ENCODE measurements around the gene TMEM175. TPM values are rescaled to one million over a fixed set of nuclear protein-coding genes. Genes with fewer than 3 reads are reported as not detected.

The TMEM175 gene
- total and polyA plus RNA-seq, 2 of the 8 experiments (the other 6 are each of a cell fraction or from before 2014, with no cell fraction given) = 4.9 to 20.7 TPM

- FAIRE-seq = no peak
- 89% methylated on average over 26 of the region's 30 CpGs; no CpG with 5 or more reads in 1 of the 2 experiments for WGBS, 2 experiments (ENCODE audit: extremely low coverage in 1 of 2, insufficient coverage in 1 of 2, insufficient read length in 1 of 2, insufficient replicate concordance in 2 of 2, low coverage in 1 of 2, low lambda C conversion rate in 2 of 2, missing lambda C conversion rate in 1 of 2)
These were observed 18.1 kb downstream of the TMEM175 start for GRCh38 chr4:950136-951020.

More at GRCh38 chr4:950136-951020, 18.1 kb downstream of the TMEM175 start:
- CTCF ChIA-PET (ENCODE audit: partially characterized antibody) = no interaction called here
- no peak for DNase-seq (ENCODE audit: low read depth in 1 of 2, low spot score in 2 of 2)
- H4K8ac ChIP-seq (ENCODE audit: extremely low read depth, insufficient read depth, low read length) = no peak overlapping the region
- H3K14ac ChIP-seq (ENCODE audit: insufficient read length) = no peak overlapping the region
- H3K27me3 ChIP-seq (replicated peaks in 1 of 4; ENCODE audit: control insufficient read depth in 3 of 4, extremely low read depth in 1 of 4, insufficient read depth in 3 of 4, low read length in 3 of 4) = peaks cover 0 to 10% (median 4%) of the 10 kb centered on the region in 4 experiments; a peak in 4 of 7 replicates
- H3K4me2 ChIP-seq (ENCODE audit: insufficient read depth in 1 of 2, low read depth in 2 of 2, low read length in 2 of 2) = no peak overlapping the region
- no peak overlapping the region for H2BK120ac ChIP-seq (replicated peaks; ENCODE audit: low read depth, low read length)
- H3K79me1 ChIP-seq (ENCODE audit: low read depth, low read length) = no peaks in the 10 kb centered on the region
- H2BK15ac ChIP-seq (ENCODE audit: low read length) = no peak overlapping the region
- H3K56ac ChIP-seq (replicated peaks; ENCODE audit: insufficient read length, low read depth, low read length) = no peak overlapping the region
- no peak overlapping the region for H3K27ac ChIP-seq (ENCODE audit: low read depth, low read length)
- H3K4me3 ChIP-seq (ENCODE audit: extremely low read depth in 1 of 4, insufficient read depth in 2 of 4, low read depth in 3 of 4, low read length in 4 of 4) = no peak overlapping the region
- H3K36me3 ChIP-seq (ENCODE audit: control insufficient read depth in 2 of 4, insufficient read depth in 4 of 4, low read length in 3 of 4) = no peaks in the 10 kb centered on the region
- no peak overlapping the region for H2BK20ac ChIP-seq (ENCODE audit: low read length)
- H2BK12ac ChIP-seq (ENCODE audit: low read depth, low read length) = no peak overlapping the region
- no peak overlapping the region for H3K18ac ChIP-seq (ENCODE audit: extremely low read depth, low read length)
- peaks cover 0 to 2% of the 10 kb centered on the region in 2 experiments for H4K20me1 ChIP-seq (replicated peaks in 1 of 2; ENCODE audit: control insufficient read depth in 1 of 2, insufficient read depth in 2 of 2, low read length in 2 of 2)
- H4K5ac ChIP-seq (ENCODE audit: insufficient read length, low read depth, low read length) = no peak overlapping the region
- no peak overlapping the region for H2AFZ ChIP-seq (ENCODE audit: low read length)
- H3K23me2 ChIP-seq (ENCODE audit: low read depth, low read length) = peaks cover 2% of the 10 kb centered on the region; the same call in 1 of the 2 replicates
- POLR2A ChIA-PET (ENCODE audit: partially characterized antibody) = interaction anchor here (0.6 to 1.2 kb wide), 2 partner anchors 11 to 18 kb away, joined by 3 to 4 read pairs; partner anchors contain the start of genes GAK and TMEM175
- no peak overlapping the region for H3K23ac ChIP-seq (ENCODE audit: insufficient read length)
- no peaks in the 10 kb centered on the region for H3K79me2 ChIP-seq (ENCODE audit: control insufficient read depth in 1 of 2, insufficient read depth in 2 of 2, low read length in 2 of 2)
- no peaks in the 10 kb centered on the region for H3K9me3 ChIP-seq (ENCODE audit: insufficient read depth in 2 of 2, low read depth in 1 of 2, low read length in 1 of 2)
- no peak overlapping the region for H2AK5ac ChIP-seq (ENCODE audit: low read depth, low read length)
- no peak overlapping the region for H3K4ac ChIP-seq (replicated peaks; ENCODE audit: insufficient read length, low read depth, low read length)
- H3K9ac ChIP-seq (replicated peaks in 1 of 4; ENCODE audit: extremely low read depth in 1 of 4, low read depth in 3 of 4, low read length in 3 of 4) = no peak overlapping the region
- TF ChIP-seq EGR1 (IDR thresholded peaks at IDR 0.05; ENCODE audit: borderline replicate concordance, low read depth, low read length) (no peak), CTBP2 (IDR thresholded peaks at IDR 0.05; ENCODE audit: borderline replicate concordance, insufficient read depth, insufficient read length, low read length) (no peak), TEAD4 (IDR thresholded peaks at IDR 0.05; ENCODE audit: low read depth, low read length) (no peak), PHF8 (conservative IDR thresholded peaks at IDR 0.05; ENCODE audit: low read depth, low read length) (no peak), ATF3 (IDR thresholded peaks at IDR 0.05; ENCODE audit: insufficient read depth, low read depth, low read length) (no peak), TCF12 (IDR thresholded peaks at IDR 0.05; ENCODE audit: low read depth, low read length) (no peak), POLR2AphosphoS5 (IDR thresholded peaks at IDR 0.05; ENCODE audit: low read depth, low read length) (no peak), SIRT6 (IDR thresholded peaks at IDR 0.05; ENCODE audit: low read length) (no peak), KDM1A (IDR thresholded peaks at IDR 0.05; ENCODE audit: borderline replicate concordance, low read length) (no peak), GABPA (IDR thresholded peaks at IDR 0.05; ENCODE audit: borderline replicate concordance, insufficient read depth, low read length) (no peak), KDM4A (IDR thresholded peaks at IDR 0.05; ENCODE audit: low read depth, low read length, severe bottlenecking) (no peak), BRCA1 (IDR thresholded peaks at IDR 0.05; ENCODE audit: low read depth, low read length) (no peak)
- peaks cover 3 to 9% (median 6%) of the 10 kb centered on the region in 4 experiments for H3K4me1 ChIP-seq (replicated peaks in 1 of 4; ENCODE audit: control insufficient read depth in 3 of 4, insufficient read depth in 4 of 4, low read length in 3 of 4)
- H2BK5ac ChIP-seq (ENCODE audit: low read depth, low read length) = no peak overlapping the region
- H4K91ac ChIP-seq (replicated peaks; ENCODE audit: insufficient read length, low read length) = no peak overlapping the region
